Breast epithelium (tissue), 4 donors: ENCODE results near the gene ZNF678. TPM values are rescaled to one million over a fixed set of nuclear protein-coding genes. Genes with fewer than 3 reads are reported as not detected.
"Not testable (repeated sequence)": the region's sequence is repeated elsewhere in the genome, so short reads cannot be mapped to it uniquely, and the experiment has no call there.

Experiments
- DNase-seq, 2 donors: peaks; one replicate each; pipeline ENCODE4 v3.0.0-alpha.2; 2019; ENCODE audit warnings: low spot score in 2 of 2
- H3K27ac ChIP-seq, 2 donors: fragments of 200-600 bp; sonication (generic) in 1 of 2; one replicate each; pipeline ENCODE4 v1.5.1; 2016 to 2019; ENCODE audit warnings: mild to moderate bottlenecking in 1 of 2
- H3K27me3 ChIP-seq, 2 donors: fragments of 200-600 bp; sonication (generic) in 1 of 2; one replicate each; pipeline versions ENCODE4 v1.5.1 to v1.6.0; 2017 to 2019; ENCODE audit warnings: control low read depth in 1 of 2, mild to moderate bottlenecking in 1 of 2
- H3K36me3 ChIP-seq: fragments of 200-600 bp; one replicate; pipeline ENCODE4 v1.5.1; 2019
- H3K4me1 ChIP-seq, 2 donors: fragments of 200-600 bp; sonication (generic); one replicate each; pipeline ENCODE4 v1.5.1; 2016 to 2019; ENCODE audit warnings: control low read depth in 1 of 2
- H3K4me3 ChIP-seq, 3 donors: fragments of 200-600 bp; sonication (generic); 1 replicate in 2 of 3; 2 replicates in 1 of 3; pipeline ENCODE4 v1.5.1; 2016 to 2019; ENCODE audit warnings: mild to moderate bottlenecking in 3 of 3, moderate library complexity in 2 of 3
- H3K9me3 ChIP-seq, 2 donors: fragments of 200-600 bp; sonication (generic) in 1 of 2; one replicate each; pipeline ENCODE4 v1.5.1; 2016 to 2019; ENCODE audit warnings: control low read depth in 1 of 2
- CTCF ChIP-seq, 3 donors: fragments of 450-650 bp; IDR thresholded peaks; one replicate each; pipeline ENCODE4 v1.5.1; 2016 to 2017; ENCODE audit warnings: antibody characterized with exemption in 3 of 3, mild to moderate bottlenecking in 3 of 3, moderate library complexity in 3 of 3
- POLR2A ChIP-seq: fragments of 450-650 bp; IDR thresholded peaks from one replicate; pipeline ENCODE4 v1.6.1; 2016; ENCODE audit warnings: antibody characterized with exemption, mild to moderate bottlenecking, moderate library complexity
- POLR2AphosphoS5 ChIP-seq, 3 donors: sonication (generic); formaldehyde crosslinking; IDR thresholded peaks; one replicate each; pipeline ENCODE4 v1.6.1; 2017; ENCODE audit warnings: antibody characterized with exemption in 3 of 3
- intact Hi-C: fragments of 100-400 bp; cut with DNase I; formaldehyde crosslinking; loops from one replicate; pipeline ENCODE4 v1.15.1; 2023; ENCODE audit warnings: low total_unique reads
- total RNA-seq, 3 donors: library from RNA; depleted of rRNA; stranded (reverse); fragments of >200 nt; gene quantifications; one replicate each; pipeline ENCODE4 v1.1.0, GENCODE V29; 2016

ZNF678 gene
- total RNA-seq, 3 donors from 2014 or later = 8.5 to 19.8 (median 12.8) TPM

- no peak for TF ChIP-seq POLR2A
- no peak for TF ChIP-seq CTCF (IDR thresholded peaks at IDR 0.05)
- TF ChIP-seq POLR2AphosphoS5 (IDR thresholded peaks at IDR 0.05) = no peak
- H3K4me3 ChIP-seq = no peak overlapping the region
- intact Hi-C loops = loop anchor here (5.0 kb wide), 1 partner anchor 229 kb away; the partner anchor contains the start of gene CDC42BPA
- no peaks in the 10 kb centered on the region for H3K27me3 ChIP-seq
- no peak for DNase-seq
- H3K9me3 ChIP-seq = peaks cover 0 to 5% of the 10 kb centered on the region in 2 donors
- no peaks in the 10 kb centered on the region for H3K36me3 ChIP-seq
- H3K27ac ChIP-seq = no peak overlapping the region
- H3K4me1 ChIP-seq = peaks cover 0 to 4% of the 10 kb centered on the region in 2 donors
Observed at GRCh38 chr1:227546598-227547309, 16.6 kb upstream of the ZNF678 start.

- H3K9me3 ChIP-seq = peaks cover 0 to 10% of the 10 kb centered on the region in 2 donors
- no peak overlapping the region for H3K4me3 ChIP-seq
- H3K4me1 ChIP-seq = peaks cover 0 to 4% of the 10 kb centered on the region in 2 donors
- intact Hi-C loops = loop anchor here (5.0 kb wide), 1 partner anchor 230 kb away; the partner anchor contains the start of gene CDC42BPA
- no peak overlapping the region for H3K27ac ChIP-seq
- no peaks in the 10 kb centered on the region for H3K27me3 ChIP-seq
- DNase-seq = peak in 1 of 2 donors; percentile 42
- no peak for TF ChIP-seq POLR2A
- no peaks in the 10 kb centered on the region for H3K36me3 ChIP-seq
Observed at GRCh38 chr1:227547310-227548118, 15.8 kb upstream of the ZNF678 start.

GRCh38 chr1:227548119-227548397, 15.3 kb upstream of the ZNF678 start:
- no peaks in the 10 kb centered on the region for H3K36me3 ChIP-seq
- no peaks in the 10 kb centered on the region for H3K4me1 ChIP-seq
- H3K9me3 ChIP-seq = peaks cover 0 to 10% of the 10 kb centered on the region in 2 donors
- H3K4me3 ChIP-seq = no peak overlapping the region
- intact Hi-C loops = loop anchor here (5.0 kb wide), 1 partner anchor 231 kb away; the partner anchor contains the start of gene CDC42BPA
- no peaks in the 10 kb centered on the region for H3K27me3 ChIP-seq
- no peak overlapping the region for H3K27ac ChIP-seq
- no peak for TF ChIP-seq POLR2AphosphoS5 (IDR thresholded peaks at IDR 0.05)
- no peak for TF ChIP-seq POLR2A
- TF ChIP-seq CTCF (IDR thresholded peaks at IDR 0.05) = no peak
- no peak for DNase-seq

GRCh38 chr1:227548448-227548847, 14.9 kb upstream of the ZNF678 start:
- Histone ChIP-seq H3K36me3 (no peaks in the 10 kb centered on the region), H3K27me3 (no peaks in the 10 kb centered on the region), H3K27ac (no peak overlapping the region), H3K9me3 (peaks cover 0 to 10% of the 10 kb centered on the region in 2 donors), H3K4me3 (no peak overlapping the region), H3K4me1 (no peaks in the 10 kb centered on the region)
- no peak for DNase-seq
- TF ChIP-seq POLR2A (no peak), POLR2AphosphoS5 (IDR thresholded peaks at IDR 0.05) (no peak), CTCF (IDR thresholded peaks at IDR 0.05) (no peak)
- intact Hi-C loops = loop anchor here (5.0 kb wide), 1 partner anchor 231 kb away; the partner anchor contains the start of gene CDC42BPA

- intact Hi-C loops = loop anchor here (5.0 kb wide), 1 partner anchor 233 kb away; the partner anchor contains the start of gene CDC42BPA
Observed at GRCh38 chr1:227549892-227550291, 13.5 kb upstream of the ZNF678 start.

GRCh38 chr1:227551881-227552280, 11.5 kb upstream of the ZNF678 start:
- DNase-seq, H3K4me3 ChIP-seq, intact Hi-C loops, H3K27ac ChIP-seq, H3K4me1 ChIP-seq, H3K36me3 ChIP-seq, H3K27me3 ChIP-seq: not testable (repeated sequence)
- H3K9me3 ChIP-seq = peaks cover 4 to 10% of the 10 kb centered on the region in 2 donors

More at GRCh38 chr1:227549892-227550291, 13.5 kb upstream of the ZNF678 start:
- Histone ChIP-seq H3K27ac (no peak overlapping the region), H3K4me1 (no peaks in the 10 kb centered on the region), H3K9me3 (peaks cover 4 to 10% of the 10 kb centered on the region in 2 donors), H3K27me3 (no peaks in the 10 kb centered on the region), H3K4me3 (no peak overlapping the region), H3K36me3 (no peaks in the 10 kb centered on the region)
- TF ChIP-seq CTCF (IDR thresholded peaks at IDR 0.05) (no peak), POLR2AphosphoS5 (IDR thresholded peaks at IDR 0.05) (no peak), POLR2A (no peak)
- DNase-seq = no peak
